PFSK-1 (cell line): ENCODE data around the gene RASGRP3.

Source experiments
- POLR2AphosphoS5 ChIP-seq: IDR thresholded peaks from 2 replicates; pipeline ENCODE4 v1.6.1; 2012; ENCODE audit warnings: low read depth, mild to moderate bottlenecking, control low read depth, low read length, moderate library complexity
- SIN3A ChIP-seq: IDR thresholded peaks from 2 replicates; pipeline ENCODE4 v1.6.1; 2012; ENCODE audit warnings: mild to moderate bottlenecking, low read length, moderate library complexity, borderline replicate concordance; ENCODE audit not compliant: insufficient read depth
- TAF1 ChIP-seq: IDR thresholded peaks from 2 replicates; pipeline ENCODE4 v1.6.1; 2012; ENCODE audit warnings: low read length, control low read depth, borderline replicate concordance; ENCODE audit not compliant: insufficient read depth
- TF ChIP-seq, protein P1 (sequence below), 2 experiments: IDR thresholded peaks; 2 replicates each; pipeline versions ENCODE4 v1.6.1 to v1.8.0; 2011 to 2012; ENCODE audit warnings: low read depth in 2 of 2, low read length in 2 of 2, control low read depth in 1 of 2, inconsistent platforms in 1 of 2, mild to moderate bottlenecking in 1 of 2, moderate library complexity in 1 of 2; ENCODE audit not compliant: insufficient read depth in 1 of 2

DNA sequence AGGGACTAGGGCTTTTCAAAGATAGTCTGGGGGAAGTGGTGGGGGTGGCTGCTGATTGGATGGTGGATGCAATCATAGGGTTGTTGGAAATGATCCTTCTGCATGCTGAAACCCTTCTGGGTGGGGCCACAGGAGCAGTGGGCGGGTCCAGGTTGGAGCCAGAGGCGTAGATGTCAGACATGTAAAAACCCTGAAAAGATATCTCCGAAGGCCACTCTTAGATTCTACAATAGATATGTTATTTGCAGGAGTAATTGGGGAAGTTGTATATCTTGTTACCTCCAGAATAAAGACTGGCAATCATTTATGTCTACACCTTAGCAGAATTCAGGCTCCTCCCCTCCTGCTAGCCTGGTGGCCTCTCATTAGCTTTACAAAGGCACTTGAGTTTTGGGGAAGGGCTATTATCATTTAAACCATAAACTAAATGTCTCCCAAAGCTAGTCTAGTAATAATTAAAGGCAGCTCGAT lies 130.8 kb downstream of the RASGRP3 start:
- TF ChIP-seq SIN3A (no peak), TAF1 (no peak), POLR2AphosphoS5 (no peak)
- TF ChIP-seq, protein P1, sequence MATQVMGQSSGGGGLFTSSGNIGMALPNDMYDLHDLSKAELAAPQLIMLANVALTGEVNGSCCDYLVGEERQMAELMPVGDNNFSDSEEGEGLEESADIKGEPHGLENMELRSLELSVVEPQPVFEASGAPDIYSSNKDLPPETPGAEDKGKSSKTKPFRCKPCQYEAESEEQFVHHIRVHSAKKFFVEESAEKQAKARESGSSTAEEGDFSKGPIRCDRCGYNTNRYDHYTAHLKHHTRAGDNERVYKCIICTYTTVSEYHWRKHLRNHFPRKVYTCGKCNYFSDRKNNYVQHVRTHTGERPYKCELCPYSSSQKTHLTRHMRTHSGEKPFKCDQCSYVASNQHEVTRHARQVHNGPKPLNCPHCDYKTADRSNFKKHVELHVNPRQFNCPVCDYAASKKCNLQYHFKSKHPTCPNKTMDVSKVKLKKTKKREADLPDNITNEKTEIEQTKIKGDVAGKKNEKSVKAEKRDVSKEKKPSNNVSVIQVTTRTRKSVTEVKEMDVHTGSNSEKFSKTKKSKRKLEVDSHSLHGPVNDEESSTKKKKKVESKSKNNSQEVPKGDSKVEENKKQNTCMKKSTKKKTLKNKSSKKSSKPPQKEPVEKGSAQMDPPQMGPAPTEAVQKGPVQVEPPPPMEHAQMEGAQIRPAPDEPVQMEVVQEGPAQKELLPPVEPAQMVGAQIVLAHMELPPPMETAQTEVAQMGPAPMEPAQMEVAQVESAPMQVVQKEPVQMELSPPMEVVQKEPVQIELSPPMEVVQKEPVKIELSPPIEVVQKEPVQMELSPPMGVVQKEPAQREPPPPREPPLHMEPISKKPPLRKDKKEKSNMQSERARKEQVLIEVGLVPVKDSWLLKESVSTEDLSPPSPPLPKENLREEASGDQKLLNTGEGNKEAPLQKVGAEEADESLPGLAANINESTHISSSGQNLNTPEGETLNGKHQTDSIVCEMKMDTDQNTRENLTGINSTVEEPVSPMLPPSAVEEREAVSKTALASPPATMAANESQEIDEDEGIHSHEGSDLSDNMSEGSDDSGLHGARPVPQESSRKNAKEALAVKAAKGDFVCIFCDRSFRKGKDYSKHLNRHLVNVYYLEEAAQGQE (IDR thresholded peaks at IDR 0.05; ENCODE audit: insufficient read depth in 1 of 2, low read depth in 2 of 2, low read length in 2 of 2), result no peak
